ENCODE measurements around the gene LGALS12.
A peak's percentile ranks its signal among the peaks of the same experiment; 100 is the strongest.
"Not testable (repeated sequence)": the region's sequence is repeated elsewhere in the genome, so short reads cannot be mapped to it uniquely, and the experiment has no call there.

Gene LGALS12

DNA sequence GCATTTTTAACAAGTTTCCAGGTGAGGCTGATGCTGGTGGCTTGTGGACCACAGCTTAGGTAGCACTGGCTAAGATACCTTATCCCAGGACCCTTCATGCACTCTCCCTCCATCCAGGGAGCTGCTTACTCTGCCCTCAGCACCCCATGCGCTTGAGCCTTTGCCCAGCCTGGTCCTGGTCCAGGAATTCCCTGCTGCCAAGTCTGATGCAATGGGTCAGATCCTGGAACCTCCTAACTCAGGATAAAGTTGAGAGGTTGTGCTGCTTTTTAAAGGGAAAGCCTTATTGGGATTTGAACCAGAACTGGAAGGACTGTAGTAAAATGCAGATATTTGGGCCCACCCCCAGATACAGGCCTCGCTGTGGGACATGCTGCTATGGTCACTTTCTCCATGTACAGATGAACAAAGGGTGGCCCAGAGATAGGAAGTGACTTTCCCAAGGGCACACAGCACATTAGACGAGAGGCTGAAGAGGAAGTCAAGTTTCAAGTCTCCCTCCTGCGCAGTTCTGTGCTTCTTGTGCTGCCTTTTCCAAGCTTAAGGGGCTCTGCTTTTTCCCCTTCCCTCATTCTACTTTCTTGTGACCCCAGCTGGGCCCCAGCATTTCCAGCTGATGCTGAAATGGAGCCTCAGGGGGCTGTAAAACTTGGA is 824 bp upstream of the LGALS12 start:
- no peak for DNase-seq (ENCODE audit: low read depth in 2 of 2)

DNA sequence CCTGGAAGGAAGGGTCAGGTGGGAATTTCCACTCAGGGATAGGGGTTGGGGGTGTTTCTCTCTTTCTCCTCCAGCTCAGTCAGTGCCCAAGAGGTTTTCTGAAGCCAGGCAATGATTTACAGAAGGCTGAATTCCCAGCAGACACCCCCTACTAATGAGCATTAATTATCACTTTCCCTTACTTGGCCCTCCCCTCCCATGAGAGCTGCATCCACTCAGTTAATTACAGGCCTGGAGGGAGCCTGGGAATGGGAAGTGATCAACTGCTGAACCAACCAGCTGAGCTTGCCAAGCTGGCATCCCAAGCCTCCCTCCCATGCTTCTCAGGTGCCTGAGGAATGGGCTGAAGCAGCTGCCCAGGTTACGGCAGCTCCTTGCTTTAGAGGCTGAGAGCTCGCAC is 992 bp downstream of the LGALS12 start:
- no peak for DNase-seq (ENCODE audit: low read depth in 2 of 2)

DNA sequence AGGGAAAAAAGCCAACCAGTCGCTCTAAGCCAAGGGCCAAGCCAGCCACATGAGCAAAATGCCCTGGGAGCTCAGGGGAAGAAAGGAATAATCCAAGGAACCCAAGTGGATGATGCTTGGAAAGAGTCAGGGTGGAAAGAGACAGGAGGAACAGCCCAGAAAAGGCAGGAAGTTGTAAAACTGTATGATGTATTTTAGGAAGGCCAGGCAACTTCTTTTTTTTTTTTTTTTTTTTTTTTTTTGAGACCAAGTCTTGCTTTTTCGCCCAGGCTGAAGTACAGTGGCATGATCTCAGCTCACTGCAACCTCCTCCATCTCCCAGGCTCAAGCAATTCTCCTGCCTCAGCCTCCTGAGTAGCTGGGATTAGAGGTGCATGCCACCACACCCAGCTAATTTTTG is 1.6 kb downstream of the LGALS12 start:
- no peak for DNase-seq (ENCODE audit: low read depth in 2 of 2)

DNA sequence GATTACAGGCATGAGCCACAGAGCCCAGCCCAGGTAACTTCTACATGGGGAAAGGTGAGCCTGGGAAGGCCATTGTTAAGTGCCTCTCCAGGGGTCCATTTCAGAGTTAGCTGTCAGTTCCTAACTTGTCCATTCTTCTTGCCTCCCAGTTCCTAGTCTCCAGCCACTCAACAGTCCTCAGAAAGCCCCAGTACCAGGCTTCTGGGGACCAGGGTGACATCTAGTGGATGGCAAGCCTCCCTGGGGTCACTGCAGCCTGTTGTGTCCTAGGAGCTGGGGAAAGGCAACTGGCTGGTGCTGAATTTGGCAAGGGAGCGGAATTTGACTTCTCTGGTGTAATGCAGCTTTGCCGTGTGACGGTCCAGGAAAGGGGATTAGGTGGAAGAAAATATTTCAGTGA is 2.1 kb downstream of the LGALS12 start:
- DNase-seq (ENCODE audit: low read depth in 2 of 2), result no peak

DNA sequence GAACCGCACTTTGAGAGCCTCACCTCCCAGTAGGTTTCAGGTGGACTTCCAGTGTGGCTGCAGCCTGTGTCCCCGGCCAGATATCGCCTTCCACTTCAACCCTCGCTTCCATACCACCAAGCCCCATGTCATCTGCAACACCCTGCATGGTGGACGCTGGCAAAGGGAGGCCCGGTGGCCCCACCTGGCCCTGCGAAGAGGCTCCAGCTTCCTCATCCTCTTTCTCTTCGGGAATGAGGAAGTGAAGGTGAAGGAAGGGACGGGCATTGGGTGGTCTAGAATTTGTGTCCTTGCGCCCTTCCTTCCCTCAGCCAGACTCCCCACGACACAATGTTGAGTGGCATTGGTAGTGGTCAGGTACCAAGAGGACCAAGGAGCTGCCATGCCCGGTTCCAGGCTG is 2.9 kb downstream of the LGALS12 start:
- no peak for DNase-seq (ENCODE audit: low read depth in 2 of 2)

DNA sequence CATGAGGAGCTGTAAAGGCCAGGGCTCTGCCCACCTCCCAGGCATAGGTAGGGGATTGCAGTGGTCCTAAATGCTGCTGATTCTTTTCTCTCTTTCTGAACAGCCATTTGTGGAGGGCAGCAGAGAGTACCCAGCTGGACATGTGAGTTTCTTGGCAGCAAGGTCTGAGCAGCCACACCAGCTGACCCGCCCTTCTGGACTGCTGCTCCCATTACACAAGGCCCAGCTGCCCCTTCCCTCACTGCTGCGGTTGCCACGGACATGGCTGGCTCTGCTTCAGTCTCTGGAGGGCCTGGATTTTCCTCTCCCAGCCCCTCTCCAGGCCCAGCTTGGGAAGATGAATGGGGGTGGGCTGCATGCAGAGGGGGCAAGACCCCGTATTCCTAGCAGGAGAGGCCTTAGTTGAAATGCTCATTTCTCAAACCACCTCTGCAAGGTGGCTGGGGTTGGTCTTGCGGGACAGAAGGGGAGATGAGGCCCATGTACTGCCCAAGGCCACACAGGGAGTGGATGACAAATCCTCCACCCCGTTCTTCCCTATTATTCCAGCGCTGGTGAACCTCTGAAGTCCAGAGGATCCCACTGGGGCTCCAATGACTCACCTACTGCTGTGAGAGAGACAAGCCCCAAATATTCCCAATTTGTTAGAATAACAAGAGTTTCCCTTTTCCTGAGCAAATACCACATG is 4.6 kb downstream of the LGALS12 start:
- DNase-seq (ENCODE audit: low read depth in 2 of 2), result no peak

DNA sequence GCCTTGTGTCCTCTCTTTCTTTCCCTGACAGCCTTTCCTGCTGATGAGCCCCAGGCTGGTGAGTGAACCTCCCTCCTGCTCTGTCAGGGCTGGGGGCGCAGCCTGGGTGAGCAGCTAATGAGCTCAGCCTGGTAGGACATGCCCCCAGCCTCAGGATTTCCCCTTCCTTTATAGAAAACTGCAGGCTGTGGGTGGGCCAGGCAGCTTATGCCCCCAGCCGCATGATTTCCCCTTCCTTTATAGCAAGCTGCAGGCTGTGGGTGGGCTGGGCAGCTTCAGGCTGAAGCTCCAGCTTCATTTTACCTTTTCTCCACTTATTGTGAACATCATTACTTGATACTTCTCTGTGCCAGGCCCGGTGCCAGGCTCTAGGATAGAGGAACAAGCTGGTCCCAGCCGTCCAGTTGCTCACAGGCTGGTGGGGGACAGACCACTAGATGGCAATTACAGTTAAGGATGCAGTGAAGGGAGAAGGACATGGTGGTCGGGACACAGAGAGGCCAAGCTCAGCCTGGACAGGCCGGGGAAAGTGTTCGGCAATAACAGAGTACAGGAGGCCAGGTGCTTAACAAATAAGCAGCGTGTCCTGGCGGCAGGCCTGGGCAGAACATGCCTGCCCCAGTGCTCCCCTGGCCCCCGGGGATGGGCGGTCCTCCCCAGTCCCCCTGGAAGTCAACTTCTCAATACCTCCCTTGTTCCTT is 5.3 kb downstream of the LGALS12 start:
- no peak for DNase-seq (ENCODE audit: low read depth in 2 of 2)

DNA sequence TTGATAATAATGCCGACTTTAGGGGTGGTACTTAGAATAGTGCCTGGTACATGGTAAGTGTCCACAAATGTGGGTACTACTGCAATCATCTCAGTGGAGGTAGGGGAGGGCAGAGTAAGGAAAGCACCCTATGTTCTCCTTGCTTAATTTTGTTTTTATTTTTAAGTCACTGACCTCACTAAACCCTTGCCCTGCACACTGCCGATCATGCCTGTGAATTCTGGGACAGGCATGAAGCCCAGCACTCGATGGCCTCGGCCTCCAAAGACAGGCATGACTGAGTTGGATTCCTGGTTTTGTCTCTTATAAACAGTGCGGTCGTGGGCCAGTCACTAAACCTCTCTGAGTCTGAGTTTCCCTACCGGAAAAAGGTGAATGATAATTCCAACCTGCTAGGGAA is 6.9 kb downstream of the LGALS12 start:
- DNase-seq (ENCODE audit: low read depth in 2 of 2), result no peak

DNA sequence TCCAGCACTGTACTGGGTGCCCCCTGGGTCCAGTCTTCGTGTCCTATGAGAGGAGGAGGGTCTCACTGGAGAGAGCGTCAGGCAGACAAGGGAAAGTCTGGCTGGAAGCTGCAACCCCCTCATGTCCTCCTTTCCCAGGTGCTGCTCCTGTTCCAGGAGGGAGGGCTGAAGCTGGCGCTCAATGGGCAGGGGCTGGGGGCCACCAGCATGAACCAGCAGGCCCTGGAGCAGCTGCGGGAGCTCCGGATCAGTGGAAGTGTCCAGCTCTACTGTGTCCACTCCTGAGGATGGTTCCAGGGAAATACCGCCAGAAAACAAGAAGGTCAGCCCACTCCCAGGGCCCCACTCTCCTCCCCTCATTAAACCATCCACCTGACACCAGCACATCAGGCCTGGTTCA is 10.2 kb downstream of the LGALS12 start:
- DNase-seq (ENCODE audit: low read depth in 2 of 2), result no peak

DNA sequence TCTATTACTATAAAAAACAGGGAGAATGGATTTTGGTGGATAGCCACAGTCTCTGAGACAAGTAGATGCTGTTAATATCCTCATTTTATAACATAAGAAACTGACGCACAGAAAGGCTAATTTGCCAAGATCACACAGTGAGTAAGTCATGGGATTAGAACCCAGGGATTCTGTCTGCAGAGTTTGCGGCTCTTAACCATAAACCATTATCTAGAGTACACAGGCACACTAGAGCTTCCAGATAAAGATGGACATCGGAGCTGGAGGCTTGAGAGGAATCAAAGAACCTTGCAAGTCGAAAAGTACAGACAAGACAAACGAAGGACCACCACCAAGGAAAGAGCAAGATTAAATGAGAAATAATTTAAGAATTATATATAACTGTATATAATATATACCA is 11.3 kb downstream of the LGALS12 start:
- DNase-seq (ENCODE audit: low read depth in 2 of 2), result no peak

DNA sequence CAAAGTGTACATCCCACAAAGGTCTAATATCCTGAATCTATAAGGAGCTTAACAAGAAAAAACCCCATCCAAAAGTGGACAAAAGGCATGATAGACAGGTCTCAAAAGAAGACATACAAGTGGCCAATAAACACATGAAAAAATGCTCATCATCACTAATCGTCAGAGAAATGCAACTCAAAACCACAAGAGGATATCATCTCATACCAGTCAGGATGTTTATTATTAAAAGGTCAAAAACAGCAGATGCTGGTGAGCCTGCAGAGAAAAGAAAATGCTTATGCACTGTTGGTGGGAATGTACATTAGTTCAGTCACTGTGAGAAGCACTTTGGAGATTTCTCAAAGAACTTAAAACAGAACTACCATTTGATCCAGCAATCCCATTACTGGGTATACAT is 12.7 kb downstream of the LGALS12 start:
- DNase-seq (ENCODE audit: low read depth in 2 of 2), result no peak

DNA sequence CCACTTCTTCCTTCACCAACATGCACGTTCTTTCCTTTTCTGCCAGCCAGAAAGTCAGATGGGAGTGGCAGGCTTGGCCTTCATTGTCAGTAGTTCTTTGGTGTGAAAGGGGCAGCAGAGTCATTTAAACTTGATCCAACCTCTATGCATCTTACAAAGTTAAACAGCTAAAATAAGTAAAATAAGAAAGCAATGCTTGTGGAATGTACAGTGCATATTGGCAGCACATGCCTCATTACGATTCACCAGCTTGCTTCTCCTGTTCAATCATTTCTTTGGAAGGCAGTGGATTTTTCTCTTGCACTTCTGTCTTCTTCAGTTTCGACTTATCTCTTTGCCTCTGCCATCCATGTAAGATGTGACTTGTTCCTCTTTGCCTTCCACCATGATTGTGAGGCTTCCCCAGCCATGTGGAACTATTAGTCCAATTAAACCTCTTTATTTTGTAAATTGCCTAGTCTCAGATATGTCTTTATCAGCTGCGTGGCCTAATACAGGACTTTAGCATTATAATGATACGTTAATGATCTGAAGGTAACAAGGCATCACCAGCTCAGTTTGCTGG is 14.8 kb downstream of the LGALS12 start:
- no peak for DNase-seq (ENCODE audit: low read depth in 2 of 2)

DNA sequence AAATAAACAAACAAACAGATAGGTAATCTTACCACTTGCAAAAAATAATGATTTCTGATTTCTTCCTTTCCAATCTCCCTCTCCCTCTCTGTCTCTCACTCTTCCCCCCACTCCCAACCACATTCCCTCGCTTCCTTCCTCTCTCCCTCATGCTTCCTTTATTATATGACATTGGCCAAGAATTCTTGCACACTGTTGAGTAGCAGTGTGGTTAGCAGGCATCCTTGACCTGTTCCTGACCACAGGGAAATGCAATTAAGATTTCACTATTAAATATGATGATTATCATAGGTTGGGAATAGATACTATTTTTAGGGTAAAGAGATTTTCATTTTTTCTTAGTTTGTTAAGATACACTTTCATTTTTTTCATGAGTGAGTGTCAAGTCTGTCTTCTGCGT is 16.0 kb downstream of the LGALS12 start:
- no peak for DNase-seq (ENCODE audit: low read depth in 2 of 2)

DNA sequence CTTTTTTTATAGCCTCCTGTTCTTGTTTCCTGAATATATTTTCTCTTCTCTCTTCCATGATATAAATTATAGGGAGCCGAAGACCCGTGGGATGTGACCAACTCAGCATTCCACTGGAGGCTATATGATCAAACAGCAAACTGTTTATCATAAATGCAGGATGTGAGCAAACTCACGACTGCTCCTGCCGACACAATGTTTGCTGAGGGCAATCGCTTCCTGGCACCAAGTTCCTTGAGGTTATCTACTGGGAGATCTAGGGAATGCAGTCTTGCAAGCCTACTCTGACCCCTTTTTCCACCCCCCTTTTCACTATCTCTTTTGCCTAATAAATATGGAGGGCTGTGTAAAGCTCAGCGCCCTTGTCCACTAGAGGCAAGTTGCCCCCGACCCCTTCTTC is 17.3 kb downstream of the LGALS12 start:
- no peak for DNase-seq (ENCODE audit: low read depth in 2 of 2)

DNA sequence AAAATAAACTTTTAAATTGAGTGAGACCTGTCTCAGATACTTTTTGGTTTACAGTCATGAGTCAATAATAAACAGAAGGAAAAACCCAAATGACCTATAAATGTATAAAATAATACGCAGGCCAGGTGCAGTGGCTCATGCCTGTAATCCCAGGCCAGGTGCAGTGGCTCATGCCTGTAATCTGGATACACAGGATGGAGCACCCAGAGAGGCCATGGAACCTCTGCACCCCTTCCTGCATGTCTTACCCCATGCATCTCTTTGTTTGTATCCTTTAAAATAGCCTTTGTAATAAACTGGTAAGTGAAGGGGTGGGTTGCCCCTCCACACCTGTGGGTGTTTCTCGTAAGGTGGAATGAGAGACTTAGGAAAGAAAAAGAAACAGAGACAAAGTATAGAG is 21.8 kb downstream of the LGALS12 start:
- DNase-seq (ENCODE audit: low read depth in 2 of 2), result no peak

DNA sequence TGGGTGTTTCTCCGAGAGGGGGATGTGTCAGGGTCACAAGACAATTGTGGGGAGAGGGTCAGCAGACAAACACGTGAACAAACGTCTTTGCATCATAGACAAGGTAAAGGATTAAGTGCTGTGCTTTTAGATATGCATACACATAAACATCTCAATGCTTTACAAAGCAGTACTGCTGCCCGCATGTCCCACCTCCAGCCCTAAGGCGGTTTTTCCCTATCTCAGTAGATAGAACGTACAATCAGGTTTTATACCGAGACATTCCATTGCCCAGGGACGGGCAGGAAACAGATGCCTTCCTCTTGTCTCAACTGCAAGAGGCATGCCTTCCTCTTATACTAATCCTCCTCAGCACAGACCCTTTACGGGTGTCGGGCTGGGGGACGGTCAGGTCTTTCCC is 22.3 kb downstream of the LGALS12 start:
- not testable (repeated sequence) for DNase-seq (ENCODE audit: low read depth in 2 of 2)

DNA sequence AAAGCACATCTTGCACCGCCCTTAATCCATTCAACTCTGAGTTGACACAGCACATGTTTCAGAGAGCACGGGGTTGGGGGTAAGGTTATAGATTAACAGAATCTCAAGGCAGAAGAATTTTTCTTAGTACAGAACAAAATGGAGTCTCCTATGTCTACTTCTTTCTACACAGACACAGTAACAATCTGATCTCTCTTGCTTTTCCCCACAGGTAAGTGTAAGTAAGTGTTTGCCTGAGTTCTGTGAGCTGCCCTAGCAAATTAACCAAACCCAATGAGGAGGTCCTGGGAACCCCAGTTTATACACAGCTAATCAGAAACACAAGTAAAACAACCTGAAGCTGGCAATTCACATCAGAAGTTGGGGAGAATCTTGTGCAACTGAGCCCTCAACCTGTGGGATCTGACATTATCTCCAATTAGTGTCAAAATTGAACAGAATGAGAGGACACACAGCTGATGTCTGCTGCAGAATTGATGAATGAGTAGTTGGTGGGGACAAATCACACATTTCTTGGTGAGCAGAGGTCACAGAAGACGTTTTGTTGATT is 22.9 kb downstream of the LGALS12 start:
- DNase-seq (ENCODE audit: low read depth in 2 of 2), result not testable (repeated sequence)

DNA sequence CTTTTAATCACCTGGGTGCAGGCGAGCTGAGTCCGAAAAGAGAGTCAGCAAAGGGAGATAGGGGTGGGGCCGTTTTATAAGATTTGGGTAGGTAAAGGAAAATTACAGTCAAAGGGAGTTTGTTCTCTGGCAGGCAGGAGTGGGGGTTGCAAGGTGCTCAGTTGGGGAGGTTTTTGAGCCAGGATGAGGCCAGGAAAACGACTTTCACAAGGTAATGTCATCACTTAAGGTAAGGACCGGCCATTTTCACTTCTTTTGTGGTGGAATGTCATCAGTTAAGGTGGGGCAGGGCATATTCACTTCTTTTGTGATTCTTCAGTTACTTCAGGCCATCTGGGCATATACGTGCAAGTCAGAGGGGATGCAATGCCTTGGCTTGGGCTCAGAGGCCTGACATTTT is 23.5 kb downstream of the LGALS12 start:
- not testable (repeated sequence) for DNase-seq (ENCODE audit: low read depth in 2 of 2)

DNA sequence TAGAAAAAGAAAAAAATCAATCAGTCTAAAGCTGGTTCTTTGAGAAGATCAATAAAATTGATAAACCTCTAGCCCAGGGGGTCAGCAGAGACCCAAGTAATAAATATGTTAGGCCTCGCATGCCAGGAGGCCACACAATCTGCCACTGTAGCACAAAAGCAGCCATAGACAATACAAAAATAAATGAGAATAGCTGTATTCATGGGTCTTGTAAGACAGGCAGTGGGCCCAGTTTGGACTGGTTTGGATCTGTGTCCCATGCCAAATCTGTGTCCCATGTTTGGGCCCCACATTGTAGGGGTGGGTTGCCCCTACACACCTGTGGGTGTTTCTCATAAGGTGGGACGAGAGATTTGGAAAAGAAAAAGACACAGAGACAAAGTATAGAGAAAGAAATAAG is 24.1 kb downstream of the LGALS12 start:
- DNase-seq (ENCODE audit: low read depth in 2 of 2), result no peak

DNA sequence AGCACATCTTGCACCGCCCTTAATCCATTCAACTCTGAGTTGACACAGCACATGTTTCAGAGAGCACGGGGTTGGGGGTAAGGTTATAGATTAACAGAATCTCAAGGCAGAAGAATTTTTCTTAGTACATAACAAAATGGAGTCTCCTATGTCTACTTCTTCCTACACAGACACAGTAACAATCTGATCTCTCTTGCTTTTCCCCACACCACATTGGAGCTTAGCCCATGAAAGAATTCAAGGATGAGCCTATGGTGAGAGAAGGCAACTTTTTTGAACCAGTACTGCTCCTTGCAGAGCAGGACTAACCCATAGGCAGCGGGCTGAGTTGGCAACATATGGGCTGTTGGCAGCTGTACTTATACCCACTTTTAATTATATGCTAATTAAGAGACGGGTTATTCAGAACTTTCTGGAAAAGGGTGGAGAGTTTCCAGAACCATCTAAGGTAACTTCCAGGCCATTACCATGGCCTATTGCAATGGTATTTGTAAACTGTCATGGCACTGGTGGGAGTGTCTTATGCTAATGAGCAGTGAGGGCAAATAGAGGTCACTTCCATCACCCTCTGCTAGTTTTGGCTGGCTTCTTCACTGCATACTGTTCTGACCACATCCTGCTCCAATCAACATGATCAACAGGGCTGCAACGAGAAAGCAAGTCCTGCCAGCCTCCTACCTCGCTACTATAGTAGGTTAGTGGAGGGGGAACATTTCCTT is 25.3 kb downstream of the LGALS12 start:
- DNase-seq (ENCODE audit: low read depth in 2 of 2), result peak in 1 of 2 donors; percentile 34

DNA sequence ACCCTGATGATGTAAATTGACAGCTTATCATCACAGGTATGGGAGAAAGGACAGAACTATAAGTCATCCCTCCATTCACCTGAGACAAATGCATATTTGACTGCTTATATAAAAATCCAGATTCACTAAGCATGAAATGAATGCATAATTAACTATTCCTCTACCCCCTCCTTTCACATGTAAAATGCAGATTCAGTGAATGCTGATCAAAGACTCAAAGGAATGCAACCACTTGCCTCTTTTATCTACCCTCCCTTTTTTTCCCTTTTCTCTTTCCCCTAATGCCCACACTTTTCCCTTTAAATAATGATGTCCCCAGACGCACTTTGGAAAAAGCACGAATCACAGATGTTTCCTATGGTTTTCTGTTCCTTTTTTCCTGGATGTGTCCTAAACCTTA is 26.2 kb downstream of the LGALS12 start:
- DNase-seq (ENCODE audit: low read depth in 2 of 2), result no peak

Measured in stimulated activated CD8-positive, alpha-beta memory T cell treated with anti-CD3 and anti-CD28 coated beads, Interleukin-2, amount 100 ng/mL, for 1 hour (primary cell).